H1 (cell line): Measurements from ENCODE around the gene TIMM9. TPM values are rescaled to one million over a fixed set of nuclear protein-coding genes. Genes with fewer than 3 reads are reported as not detected.

Source experiments
- ASH2L ChIP-seq: fragments of 200-600, 300-600 bp; sonication (generic); IDR thresholded peaks from one replicate; pipeline ENCODE4 v1.7.1; 2017; ENCODE audit warnings: low read length
- ATF2 ChIP-seq: IDR thresholded peaks from 2 replicates; pipeline ENCODE4 v1.6.1; 2012; ENCODE audit warnings: low read length, inconsistent platforms
- BCL11A ChIP-seq, 2 experiments: IDR thresholded peaks; one replicate each; pipeline ENCODE4 v1.6.1; 2011; ENCODE audit warnings: low read depth in 2 of 2, low read length in 2 of 2, mild to moderate bottlenecking in 2 of 2
- E2F6 ChIP-seq: IDR thresholded peaks from 2 replicates; pipeline ENCODE4 v1.6.1; 2012; ENCODE audit warnings: inconsistent platforms
- FOSL1 ChIP-seq: IDR thresholded peaks from 2 replicates; pipeline ENCODE4 v1.6.1; 2011; ENCODE audit warnings: mild to moderate bottlenecking, low read depth, low read length, moderate library complexity; ENCODE audit not compliant: insufficient read depth
- GABPA ChIP-seq: IDR thresholded peaks from 2 replicates; pipeline ENCODE4 v1.6.1; 2011; ENCODE audit warnings: mild to moderate bottlenecking, low read length, moderate library complexity, borderline replicate concordance; ENCODE audit not compliant: insufficient read depth
- KDM1A ChIP-seq: fragments of 200-600, 300-600 bp; sonication (generic); IDR thresholded peaks from 2 replicates; pipeline ENCODE4 v1.7.1; 2016; ENCODE audit warnings: mild to moderate bottlenecking, low read length, borderline replicate concordance
- POLR2AphosphoS5 ChIP-seq: IDR thresholded peaks from 2 replicates; pipeline ENCODE4 v1.6.1; 2011; ENCODE audit warnings: low read depth, low read length
- SIN3A ChIP-seq, 2 experiments: IDR thresholded peaks in 1 of 2; conservative IDR thresholded peaks in 1 of 2; 2 replicates each; pipeline ENCODE4 v1.6.1; 2011 to 2012; ENCODE audit warnings: low read length in 2 of 2, improper control_type of control experiment in 1 of 2, low read depth in 1 of 2, mild to moderate bottlenecking in 1 of 2
- SRF ChIP-seq: IDR thresholded peaks from 2 replicates; pipeline ENCODE4 v1.6.1; 2011; ENCODE audit warnings: mild to moderate bottlenecking, low read depth, low read length, moderate library complexity
- SUZ12 ChIP-seq: fragments of 200-600 bp; sonication (generic); IDR thresholded peaks from 2 replicates; pipeline ENCODE4 v1.6.1; 2012; ENCODE audit warnings: mild to moderate bottlenecking, inconsistent platforms, low read length, moderate library complexity, mixed read lengths
- TAF1 ChIP-seq: IDR thresholded peaks from 2 replicates; pipeline ENCODE4 v1.6.1; 2011; ENCODE audit warnings: mild to moderate bottlenecking, low read depth, low read length
- USF2 ChIP-seq: IDR thresholded peaks from 2 replicates; pipeline ENCODE4 v1.6.1; 2011; ENCODE audit warnings: low read length, improper control_type of control experiment
- ZNF274 ChIP-seq: IDR thresholded peaks from 2 replicates; pipeline ENCODE4 v1.7.0; 2012; ENCODE audit warnings: low read length, borderline replicate concordance; ENCODE audit errors: extremely low read depth
- polyA plus RNA-seq, 7 experiments: library from polyadenylated mRNA; depleted of rRNA in 3 of 7; stranded (reverse) in 5 of 7; unstranded in 2 of 7; fragments of >200 nt in 5 of 7; fragments of 200-250 nt in 2 of 7; gene quantifications; 1 replicate in 5 of 7; 2 replicates in 1 of 7; 4 replicates in 1 of 7; pipeline versions ENCODE4 v1.2.1 to v1.2.3, GENCODE V29; 2011 to 2013; ENCODE audit warnings: missing spikeins in 2 of 7, mixed read lengths in 2 of 7
- total RNA-seq: library from RNA; stranded (reverse); fragmentation: NEBNext Ultra II Directional; extraction: Animal tissue kit (Norgen Biotek cat#: 25700); gene quantifications from 2 replicates; pipeline ENCODE4 v1.2.1, GENCODE V29; 2021
- TF ChIP-seq, protein P1 (sequence below), 3 experiments: IDR thresholded peaks; 1 replicate in 2 of 3; 2 replicates in 1 of 3; pipeline versions ENCODE4 v1.5.1 to v1.6.1; 2011; ENCODE audit warnings: low read length in 3 of 3, mild to moderate bottlenecking in 3 of 3, inconsistent platforms in 2 of 3, low read depth in 1 of 3, moderate library complexity in 1 of 3; ENCODE audit not compliant: insufficient read depth in 1 of 3; ENCODE audit errors: control extremely low read depth in 1 of 3

TIMM9 gene
- total and polyA plus RNA-seq, 2 of the 8 experiments (the other 6 are each of a cell fraction or from before 2014, with no cell fraction given): 24.0 to 52.2 TPM

DNA sequence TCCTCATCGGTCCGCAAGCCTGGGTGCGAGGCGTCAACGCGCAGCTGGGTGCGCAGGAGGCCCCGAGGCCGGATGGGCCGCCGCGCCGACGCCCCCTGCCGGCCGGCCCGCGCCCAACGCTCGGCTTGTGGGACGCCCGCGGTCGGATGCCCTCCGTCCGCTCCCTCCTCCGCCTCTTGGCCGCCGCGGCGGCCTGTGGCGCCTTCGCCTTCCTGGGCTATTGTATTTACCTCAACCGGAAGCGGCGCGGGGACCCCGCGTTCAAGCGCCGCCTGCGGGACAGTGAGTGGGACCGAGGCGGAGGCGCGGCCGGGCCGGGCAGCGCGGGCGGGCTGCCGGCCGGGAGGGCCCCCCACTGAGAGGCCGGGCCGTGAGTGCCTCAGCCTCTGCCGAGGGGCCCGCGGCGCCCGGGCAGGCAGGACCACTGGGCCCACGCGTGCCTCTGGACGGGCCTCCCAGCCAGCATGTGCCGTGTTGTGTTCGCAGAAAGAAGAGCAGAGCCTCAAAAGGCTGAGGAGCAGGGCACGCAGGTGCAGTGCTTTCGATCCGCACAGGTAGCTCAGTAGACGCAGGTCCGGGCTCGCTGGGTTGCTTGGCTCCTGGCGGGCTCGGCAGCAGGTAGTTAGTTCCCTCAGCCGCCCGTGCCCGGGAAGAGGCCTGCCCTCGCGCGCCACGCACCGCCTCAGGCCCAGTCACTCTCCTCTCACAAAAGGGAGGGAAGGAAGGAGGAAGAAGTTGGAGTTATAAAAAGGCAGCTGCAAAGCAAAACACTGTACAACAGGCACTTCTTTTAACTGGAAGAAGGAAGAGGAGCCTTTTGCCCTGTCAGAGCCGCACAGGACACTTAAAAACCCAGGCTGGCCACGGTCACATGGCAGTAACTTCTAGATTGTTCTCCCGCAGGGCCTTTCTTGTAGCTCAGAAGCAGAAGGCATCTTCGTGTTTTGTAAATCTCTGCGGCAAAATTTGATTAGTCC lies 31.2 kb downstream of the TIMM9 start, which contains the start of gene TOMM20L (continued):
- no peak for TF ChIP-seq ATF2
- TF ChIP-seq ASH2L: peak; percentile 89
- TF ChIP-seq TAF1: 0 out of 2 replicates have a peak, but pooled peaks have one; percentile 54
- 0 out of 4 replicates have a peak, but pooled peaks of 1 of the 2 experiments have one; percentile 24 for TF ChIP-seq SIN3A (conservative IDR thresholded peaks at IDR 0.05 in 1 of 2, IDR thresholded peaks at IDR 0.05 in 1 of 2; ENCODE audit: low read depth in 1 of 2, low read length in 2 of 2)
- TF ChIP-seq USF2: no peak
- no peak for TF ChIP-seq SUZ12
- TF ChIP-seq, protein P1, sequence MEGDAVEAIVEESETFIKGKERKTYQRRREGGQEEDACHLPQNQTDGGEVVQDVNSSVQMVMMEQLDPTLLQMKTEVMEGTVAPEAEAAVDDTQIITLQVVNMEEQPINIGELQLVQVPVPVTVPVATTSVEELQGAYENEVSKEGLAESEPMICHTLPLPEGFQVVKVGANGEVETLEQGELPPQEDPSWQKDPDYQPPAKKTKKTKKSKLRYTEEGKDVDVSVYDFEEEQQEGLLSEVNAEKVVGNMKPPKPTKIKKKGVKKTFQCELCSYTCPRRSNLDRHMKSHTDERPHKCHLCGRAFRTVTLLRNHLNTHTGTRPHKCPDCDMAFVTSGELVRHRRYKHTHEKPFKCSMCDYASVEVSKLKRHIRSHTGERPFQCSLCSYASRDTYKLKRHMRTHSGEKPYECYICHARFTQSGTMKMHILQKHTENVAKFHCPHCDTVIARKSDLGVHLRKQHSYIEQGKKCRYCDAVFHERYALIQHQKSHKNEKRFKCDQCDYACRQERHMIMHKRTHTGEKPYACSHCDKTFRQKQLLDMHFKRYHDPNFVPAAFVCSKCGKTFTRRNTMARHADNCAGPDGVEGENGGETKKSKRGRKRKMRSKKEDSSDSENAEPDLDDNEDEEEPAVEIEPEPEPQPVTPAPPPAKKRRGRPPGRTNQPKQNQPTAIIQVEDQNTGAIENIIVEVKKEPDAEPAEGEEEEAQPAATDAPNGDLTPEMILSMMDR (IDR thresholded peaks at IDR 0.05; ENCODE audit: control extremely low read depth in 1 of 3, insufficient read depth in 1 of 3, low read depth in 1 of 3, low read length in 3 of 3): peak; percentile 83 to 91 (median 89)
- TF ChIP-seq GABPA: peak; percentile 73; the same call in 1 of the 2 replicates
- TF ChIP-seq E2F6: peak; percentile 83
- no peak for TF ChIP-seq FOSL1
- TF ChIP-seq ZNF274: no peak
- peak; percentile 57; the same call in 1 of the 2 replicates for TF ChIP-seq POLR2AphosphoS5
- TF ChIP-seq SRF: 0 out of 2 replicates have a peak, but pooled peaks have one; percentile 11
- TF ChIP-seq KDM1A: peak; percentile 44; the same call in 1 of the 2 replicates
- TF ChIP-seq BCL11A (IDR thresholded peaks at IDR 0.05; ENCODE audit: low read depth in 2 of 2, low read length in 2 of 2): no peak
